WI38 (cell line): Measurements from ENCODE around the gene RPUSD2.

Source experiments
- H3K4me3 ChIP-seq: 2 replicates; pipeline ENCODE4 v1.5.1; 2011; ENCODE audit warnings: low read depth, mild to moderate bottlenecking, control low read depth, low read length
- TF ChIP-seq, protein P1 (sequence below): IDR thresholded peaks from 2 replicates; pipeline ENCODE4 v1.5.1; 2012; ENCODE audit warnings: low read depth, mild to moderate bottlenecking, control low read depth, low read length

Gene RPUSD2, protein sequence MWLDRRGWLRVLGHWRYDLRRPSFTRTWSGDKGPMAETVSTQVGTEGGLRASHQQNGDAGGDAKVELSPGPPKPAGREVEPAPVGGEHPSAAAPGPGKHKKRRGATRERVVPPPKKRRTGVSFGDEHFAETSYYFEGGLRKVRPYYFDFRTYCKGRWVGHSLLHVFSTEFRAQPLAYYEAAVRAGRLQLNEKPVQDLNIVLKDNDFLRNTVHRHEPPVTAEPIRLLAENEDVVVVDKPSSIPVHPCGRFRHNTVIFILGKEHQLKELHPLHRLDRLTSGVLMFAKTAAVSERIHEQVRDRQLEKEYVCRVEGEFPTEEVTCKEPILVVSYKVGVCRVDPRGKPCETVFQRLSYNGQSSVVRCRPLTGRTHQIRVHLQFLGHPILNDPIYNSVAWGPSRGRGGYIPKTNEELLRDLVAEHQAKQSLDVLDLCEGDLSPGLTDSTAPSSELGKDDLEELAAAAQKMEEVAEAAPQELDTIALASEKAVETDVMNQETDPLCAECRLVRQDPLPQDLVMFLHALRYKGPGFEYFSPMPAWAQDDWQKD

DNA sequence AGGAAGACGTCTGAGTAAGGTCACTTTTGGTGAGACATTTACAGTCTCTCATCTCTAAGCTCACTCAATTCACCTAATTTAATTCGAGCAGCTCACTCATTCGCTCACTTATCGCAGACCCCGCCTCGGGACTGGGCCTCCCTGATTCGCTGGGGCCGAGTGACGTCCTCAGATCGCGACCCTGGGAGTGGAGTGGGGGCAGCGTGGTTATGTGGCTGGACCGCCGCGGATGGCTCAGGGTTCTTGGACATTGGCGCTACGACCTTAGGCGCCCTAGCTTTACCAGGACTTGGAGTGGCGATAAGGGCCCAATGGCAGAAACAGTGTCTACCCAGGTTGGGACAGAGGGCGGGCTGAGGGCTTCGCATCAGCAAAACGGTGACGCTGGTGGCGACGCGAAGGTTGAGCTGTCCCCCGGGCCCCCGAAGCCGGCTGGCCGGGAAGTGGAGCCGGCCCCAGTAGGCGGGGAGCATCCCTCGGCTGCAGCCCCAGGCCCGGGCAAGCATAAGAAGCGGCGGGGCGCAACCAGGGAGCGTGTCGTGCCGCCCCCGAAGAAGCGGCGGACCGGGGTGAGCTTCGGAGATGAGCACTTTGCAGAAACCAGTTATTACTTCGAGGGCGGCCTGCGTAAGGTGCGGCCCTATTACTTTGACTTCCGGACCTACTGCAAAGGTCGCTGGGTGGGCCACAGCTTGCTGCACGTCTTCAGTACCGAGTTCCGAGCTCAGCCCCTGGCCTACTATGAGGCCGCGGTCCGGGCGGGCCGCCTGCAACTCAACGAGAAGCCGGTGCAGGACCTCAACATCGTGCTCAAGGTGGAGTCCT, at the start of gene RPUSD2:
Gene RPUSD2 (plus strand): TSS at position 171 of the 825 bp plus-strand sequence. CDS start 39 bp downstream, at position 210.
- peak within 1 kb of the TSS; percentile 93 for H3K4me3 ChIP-seq
- TF ChIP-seq, protein P1, sequence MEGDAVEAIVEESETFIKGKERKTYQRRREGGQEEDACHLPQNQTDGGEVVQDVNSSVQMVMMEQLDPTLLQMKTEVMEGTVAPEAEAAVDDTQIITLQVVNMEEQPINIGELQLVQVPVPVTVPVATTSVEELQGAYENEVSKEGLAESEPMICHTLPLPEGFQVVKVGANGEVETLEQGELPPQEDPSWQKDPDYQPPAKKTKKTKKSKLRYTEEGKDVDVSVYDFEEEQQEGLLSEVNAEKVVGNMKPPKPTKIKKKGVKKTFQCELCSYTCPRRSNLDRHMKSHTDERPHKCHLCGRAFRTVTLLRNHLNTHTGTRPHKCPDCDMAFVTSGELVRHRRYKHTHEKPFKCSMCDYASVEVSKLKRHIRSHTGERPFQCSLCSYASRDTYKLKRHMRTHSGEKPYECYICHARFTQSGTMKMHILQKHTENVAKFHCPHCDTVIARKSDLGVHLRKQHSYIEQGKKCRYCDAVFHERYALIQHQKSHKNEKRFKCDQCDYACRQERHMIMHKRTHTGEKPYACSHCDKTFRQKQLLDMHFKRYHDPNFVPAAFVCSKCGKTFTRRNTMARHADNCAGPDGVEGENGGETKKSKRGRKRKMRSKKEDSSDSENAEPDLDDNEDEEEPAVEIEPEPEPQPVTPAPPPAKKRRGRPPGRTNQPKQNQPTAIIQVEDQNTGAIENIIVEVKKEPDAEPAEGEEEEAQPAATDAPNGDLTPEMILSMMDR = no peak

DNA sequence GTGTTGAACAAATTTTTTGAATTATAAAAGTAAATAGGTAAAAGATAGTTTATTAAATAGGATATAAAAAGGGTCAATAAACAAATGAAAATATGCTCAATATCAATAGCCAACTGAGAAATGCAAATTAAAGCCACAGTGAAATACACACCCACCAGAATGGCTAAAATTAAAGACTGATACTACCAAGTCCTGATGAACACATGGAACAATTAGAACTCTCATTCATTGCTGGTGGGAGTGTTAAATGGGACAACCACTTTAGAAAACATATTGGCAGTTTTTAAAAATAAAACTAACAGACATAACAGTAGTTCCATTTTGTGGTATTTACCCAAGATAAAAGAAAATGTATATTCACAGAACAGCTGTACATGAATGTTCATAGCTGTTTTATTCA, 45.5 kb upstream of the RPUSD2 start:
- H3K4me3 ChIP-seq = no peak overlapping the region
- TF ChIP-seq, protein P1 = no peak

DNA sequence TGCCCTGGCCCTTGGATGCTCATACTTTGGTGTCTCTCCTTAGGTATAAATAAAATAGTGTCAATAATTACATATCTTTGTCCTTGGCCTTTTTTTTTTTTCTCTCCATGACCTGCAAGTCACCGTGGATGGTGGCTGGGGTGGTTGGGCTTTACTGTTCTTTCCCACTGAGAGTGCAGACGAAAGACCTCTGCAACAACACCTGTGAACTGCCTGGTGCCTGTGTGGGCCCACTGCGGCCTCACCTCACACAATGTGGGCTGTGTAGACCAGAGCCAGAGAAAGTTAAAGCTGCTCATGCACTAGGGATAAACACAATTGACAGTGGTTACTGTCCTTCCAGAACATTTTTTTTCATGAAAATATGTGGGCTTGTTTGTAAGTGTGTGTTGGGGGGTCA, 43.2 kb upstream of the RPUSD2 start:
- H3K4me3 ChIP-seq = no peak overlapping the region
- TF ChIP-seq, protein P1 = no peak

DNA sequence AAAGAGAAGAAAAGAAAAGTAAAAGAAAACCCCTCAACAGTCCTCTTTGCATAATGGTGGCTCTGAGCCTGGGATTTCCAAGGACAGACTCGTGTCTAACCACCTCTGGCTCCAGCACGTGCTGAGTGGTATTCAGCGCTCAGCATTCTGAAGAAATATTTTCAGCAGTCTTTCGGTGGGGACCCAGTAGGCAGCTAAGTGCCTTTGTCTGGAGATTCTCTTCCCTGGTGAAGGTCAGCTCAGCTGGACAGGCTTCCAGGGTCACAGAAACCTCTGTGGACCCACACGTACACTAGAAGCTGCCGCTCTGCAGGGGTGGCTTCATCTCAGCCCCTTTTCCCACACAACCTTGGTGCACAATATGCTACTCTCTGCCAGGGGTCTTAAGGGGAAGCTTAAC, 40.3 kb upstream of the RPUSD2 start:
- TF ChIP-seq, protein P1 = no peak

DNA sequence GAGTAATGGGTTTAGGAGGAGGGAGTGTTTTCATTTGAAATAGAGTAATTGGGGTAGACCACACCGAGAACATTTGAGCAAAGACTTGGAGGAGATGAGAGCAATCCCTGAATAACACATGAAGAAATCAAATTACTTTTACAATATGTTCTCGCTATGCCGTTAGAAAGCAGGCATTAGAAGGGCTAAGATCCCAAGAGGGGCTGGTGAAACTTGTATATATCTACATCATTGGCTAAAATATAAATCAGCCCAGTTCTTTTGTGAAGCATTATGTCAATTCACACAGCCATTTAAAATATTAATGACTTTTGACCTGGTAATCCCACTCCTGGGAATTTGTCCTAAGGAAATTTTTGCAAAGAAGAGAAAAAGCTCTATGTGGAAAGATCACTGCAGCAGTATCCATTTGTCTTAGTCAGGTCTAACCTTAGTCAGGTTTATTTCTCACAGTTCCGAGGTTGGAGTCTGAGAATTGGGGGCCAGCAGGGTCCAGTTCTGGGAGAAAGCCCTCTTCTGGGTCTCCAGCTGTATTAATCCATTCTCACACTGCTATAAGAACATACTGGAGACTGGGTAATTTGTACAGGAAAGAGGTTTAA, 35.2 kb upstream of the RPUSD2 start:
- TF ChIP-seq, protein P1 = no peak
- H3K4me3 ChIP-seq = no peak overlapping the region

More for the DNA sequence above, 40.3 kb upstream of the RPUSD2 start:
- no peak overlapping the region for H3K4me3 ChIP-seq

DNA sequence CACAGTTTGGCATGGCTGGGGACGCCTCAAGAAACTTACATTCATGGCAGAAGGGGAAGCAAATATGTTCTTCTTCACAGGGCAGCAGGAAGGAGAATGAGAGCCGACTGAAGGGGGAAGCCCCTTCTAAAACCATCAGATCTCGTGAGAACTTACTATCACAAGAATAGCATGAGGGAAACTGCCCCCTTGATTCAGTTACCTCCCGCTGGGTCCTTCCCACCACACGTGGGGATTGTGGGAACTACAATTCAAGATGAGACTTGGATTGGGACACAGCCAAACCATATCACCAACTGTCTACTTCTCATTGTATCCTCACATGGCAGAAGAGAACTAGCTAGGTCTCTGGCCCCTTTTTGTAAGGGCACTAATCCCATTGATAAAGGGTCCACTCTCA, 34.7 kb upstream of the RPUSD2 start:
- TF ChIP-seq, protein P1 = no peak
- no peak overlapping the region for H3K4me3 ChIP-seq
